GM23338 (cell line): ENCODE results near the gene ATP8A2. TPM values are rescaled to one million over a fixed set of nuclear protein-coding genes. Genes with fewer than 3 reads are reported as not detected.

Source experiments
- ATAC-seq: fragments of 200-7000 bp; cut with Tn5 transposase; 3 replicates; pipeline ENCODE4 v1.9.1; 2020
- DNase-seq: peaks from one replicate; pipeline ENCODE4 v3.0.0-alpha.2; 2015; ENCODE audit warnings: low spot score
- H2AFZ ChIP-seq: fragments of 200-600 bp; sonication (generic); 2 replicates; pipeline ENCODE4 v1.8.0; 2016; ENCODE audit warnings: antibody characterized with exemption, mild to moderate bottlenecking, moderate library complexity
- H3F3A ChIP-seq: fragments of 200-600 bp; sonication (generic); replicated peaks from 2 replicates; pipeline ENCODE4 v1.8.0; 2017; ENCODE audit warnings: antibody characterized with exemption, mixed run types, low read depth
- H3K27ac ChIP-seq: fragments of 200-600 bp; sonication (generic); 2 replicates; pipeline ENCODE4 v1.6.1; 2016; ENCODE audit warnings: low read depth
- H3K27me3 ChIP-seq: fragments of 200-600 bp; sonication (generic); 2 replicates; pipeline ENCODE4 v1.8.0; 2016; ENCODE audit warnings: mild to moderate bottlenecking, mixed run types, moderate library complexity; ENCODE audit not compliant: insufficient read depth
- H3K36me3 ChIP-seq: fragments of 200-600 bp; sonication (generic); 2 replicates; pipeline ENCODE4 v1.8.0; 2016; ENCODE audit warnings: mild to moderate bottlenecking; ENCODE audit not compliant: insufficient read depth
- H3K4me1 ChIP-seq: fragments of 200-600 bp; sonication (generic); 2 replicates; pipeline ENCODE4 v1.8.0; 2016; ENCODE audit warnings: mild to moderate bottlenecking, moderate library complexity; ENCODE audit not compliant: insufficient read depth
- H3K4me2 ChIP-seq: fragments of 200-600 bp; sonication (generic); 2 replicates; pipeline ENCODE4 v1.7.1; 2017; ENCODE audit warnings: mixed run types
- H3K4me3 ChIP-seq: fragments of 200-600 bp; sonication (generic); 2 replicates; pipeline ENCODE4 v1.6.1; 2016; ENCODE audit warnings: mixed run types
- H3K79me2 ChIP-seq: fragments of 200-600 bp; sonication (generic); replicated peaks from 2 replicates; pipeline ENCODE4 v1.8.0; 2017; ENCODE audit warnings: mild to moderate bottlenecking; ENCODE audit not compliant: insufficient read depth
- H3K9me2 ChIP-seq: fragments of 200-600 bp; sonication (generic); 2 replicates; pipeline ENCODE4 v1.8.0; 2017; ENCODE audit not compliant: insufficient read depth
- H4K20me1 ChIP-seq: fragments of 200-600 bp; sonication (generic); replicated peaks from 2 replicates; pipeline ENCODE4 v1.8.0; 2017; ENCODE audit warnings: mild to moderate bottlenecking; ENCODE audit not compliant: insufficient read depth
- H3K27ac Mint-ChIP-seq: 2 replicates; pipeline ENCODE4 v1.8.0; 2020; ENCODE audit warnings: inconsistent platforms, mild to moderate bottlenecking, moderate library complexity, mixed read lengths
- H3K27me3 Mint-ChIP-seq: 3 replicates; pipeline ENCODE4 v1.8.0; 2022; ENCODE audit warnings: low read depth, mild to moderate bottlenecking, moderate library complexity, mixed read lengths, inconsistent platforms; ENCODE audit not compliant: insufficient read depth, poor library complexity
- H3K36me3 Mint-ChIP-seq: 3 replicates; pipeline ENCODE4 v1.8.0; 2021; ENCODE audit warnings: low read depth, mild to moderate bottlenecking, inconsistent platforms, moderate library complexity, mixed read lengths
- H3K4me1 Mint-ChIP-seq: 3 replicates; pipeline ENCODE4 v1.8.0; 2020; ENCODE audit warnings: mild to moderate bottlenecking, inconsistent platforms, mixed read lengths
- H3K4me3 Mint-ChIP-seq: 3 replicates; pipeline ENCODE4 v1.8.0; 2021; ENCODE audit warnings: moderate library complexity, mild to moderate bottlenecking, inconsistent platforms, mixed read lengths
- H3K9me3 Mint-ChIP-seq: 3 replicates; pipeline ENCODE4 v1.8.0; 2020; ENCODE audit warnings: moderate library complexity, mild to moderate bottlenecking, inconsistent platforms, mixed read lengths
- CREB1 ChIP-seq: fragments of 250-450 bp; sonication (Bioruptor Pico); IDR thresholded peaks from 2 replicates; pipeline ENCODE4 v1.5.0; 2020; ENCODE audit warnings: low read depth, mild to moderate bottlenecking, moderate library complexity
- CTCF ChIP-seq, 2 experiments: fragments of 200-600 bp in 1 of 2; sonication (generic) in 1 of 2; conservative IDR thresholded peaks; 2 replicates each; pipeline versions ENCODE4 v1.5.1 to v1.6.1; 2016 to 2017; ENCODE audit warnings: antibody characterized with exemption in 2 of 2, low read depth in 2 of 2, mild to moderate bottlenecking in 2 of 2, moderate library complexity in 1 of 2
- REST ChIP-seq: IDR thresholded peaks from one replicate; pipeline ENCODE4 v1.6.1; 2018; ENCODE audit warnings: antibody characterized with exemption; ENCODE audit not compliant: unreplicated experiment
- STAT1 ChIP-seq: IDR thresholded peaks from one replicate; pipeline ENCODE4 v1.6.1; 2016; ENCODE audit warnings: antibody characterized with exemption; ENCODE audit not compliant: unreplicated experiment
- ZNF331 ChIP-seq: fragments of 250-450 bp; sonication (Bioruptor Pico); IDR thresholded peaks from 2 replicates; pipeline ENCODE4 v1.5.0; 2020; ENCODE audit warnings: low read depth, mild to moderate bottlenecking, moderate library complexity
- ZNF462 ChIP-seq: fragments of 250-450 bp; sonication (Bioruptor Pico); IDR thresholded peaks from 2 replicates; pipeline ENCODE4 v1.5.0; 2020; ENCODE audit warnings: mild to moderate bottlenecking, moderate library complexity
- polyA plus RNA-seq: library from polyadenylated mRNA; unstranded; fragments of >200 nt; fragmentation: Nextera tagmentation; extraction: Ambion mirVana; gene quantifications from 2 replicates; pipeline ENCODE4 v1.2.1, GENCODE V29; 2016
- total RNA-seq: library from RNA; depleted of rRNA; stranded (reverse); fragments of >200 nt; shearing (Covaris generic); gene quantifications from 2 replicates; pipeline ENCODE4 v1.2.3, GENCODE V29; 2014

Gene ATP8A2
- total and polyA plus RNA-seq, 2 experiments from 2014 or later = 5.7 to 8.8 TPM

- TF ChIP-seq ZNF462 (CRISPR knock-in tag) = no peak
These were observed 430.8 kb downstream of the ATP8A2 start (continued) for GRCh38 chr13:25802579-25802978.

GRCh38 chr13:25803641-25804040, 431.9 kb downstream of the ATP8A2 start:
- Histone ChIP-seq H3K36me3 (no peaks in the 10 kb centered on the region), H2AFZ (no peak overlapping the region), H3K27me3 (no peaks in the 10 kb centered on the region), H3K4me1 (no peaks in the 10 kb centered on the region), H3K4me3 (no peak overlapping the region), H3K9me2 (no peaks in the 10 kb centered on the region), H3K79me2 (no peaks in the 10 kb centered on the region), H3K27ac (no peak overlapping the region), H4K20me1 (no peaks in the 10 kb centered on the region), H3K4me2 (no peak overlapping the region), H3F3A (no peaks in the 10 kb centered on the region)
- Mint-ChIP-seq H3K4me1 (peaks cover 4% of the 10 kb centered on the region; the same call in 1 of the 3 replicates), H3K27me3 (no peaks in the 10 kb centered on the region), H3K27ac (no peak overlapping the region), H3K4me3 (no peak overlapping the region), H3K36me3 (no peaks in the 10 kb centered on the region), H3K9me3 (no peaks in the 10 kb centered on the region)
- DNase-seq (no peak), ATAC-seq (no peak)
- TF ChIP-seq ZNF331 (CRISPR knock-in tag) (no peak), STAT1 (no peak), CREB1 (CRISPR knock-in tag) (no peak), CTCF (conservative IDR thresholded peaks at IDR 0.05; ENCODE audit: low read depth in 2 of 2) (no peak), REST (no peak)
